PC-3 (cell line): ENCODE results near the gene PKLR. TPM values are rescaled to one million over a fixed set of nuclear protein-coding genes. Genes with fewer than 3 reads are reported as not detected.
A peak's percentile ranks its signal among the peaks of the same experiment; 100 is the strongest.

ENCODE experiments used
- ATAC-seq: fragments of 200-7000 bp; cut with Tn5 transposase; 2 replicates; pipeline ENCODE4 v1.9.1; 2020; ENCODE audit warnings: mild to moderate bottlenecking, moderate library complexity
- BruUV-seq: library from RNA; stranded (reverse); fragments of 400-500 nt; replicated peaks from 2 replicates; lab custom pipeline; 2021; lab: Mats Ljungman, UMichigan
- CTCF ChIA-PET: fragments of 300-600 bp; sonication (Branson Sonifier 250); formaldehyde crosslinking; loops from one replicate; lab custom pipeline; 2022; ENCODE audit warnings: antibody characterized with exemption; lab: Charles Lee
- POLR2A ChIA-PET: fragments of 300-600 bp; sonication (Branson Sonifier 250); formaldehyde crosslinking; loops from one replicate; lab custom pipeline; 2022; ENCODE audit warnings: antibody characterized with exemption; ENCODE audit not compliant: unreplicated experiment; lab: Charles Lee
- DNase-seq: peaks from one replicate; pipeline ENCODE4 v3.0.0-alpha.2; 2015
- H2AFZ ChIP-seq: fragments of 300-600 bp; sonication (generic); 2 replicates; pipeline ENCODE4 v1.6.0; 2016; ENCODE audit warnings: antibody characterized with exemption, low read length
- H3F3A ChIP-seq: fragments of 300-600 bp; sonication (generic); one replicate; pipeline ENCODE4 v1.6.0; 2017; ENCODE audit warnings: antibody characterized with exemption, low read length, control low read depth, mild to moderate bottlenecking; ENCODE audit not compliant: unreplicated experiment
- H3K27ac ChIP-seq: fragments of 300-600 bp; sonication (generic); 2 replicates; pipeline ENCODE4 v1.5.1; 2016; ENCODE audit warnings: mild to moderate bottlenecking, low read length
- H3K27me3 ChIP-seq: fragments of 300-600 bp; sonication (generic); 2 replicates; pipeline ENCODE4 v1.6.1; 2016; ENCODE audit warnings: low read length, mixed read lengths
- H3K36me3 ChIP-seq: fragments of 300-600 bp; sonication (generic); 2 replicates; pipeline ENCODE4 v1.6.1; 2016; ENCODE audit warnings: low read depth, mixed run types, low read length, mixed read lengths
- H3K4me1 ChIP-seq: fragments of 300-600 bp; sonication (generic); 2 replicates; pipeline ENCODE4 v1.5.1; 2016; ENCODE audit warnings: low read length; ENCODE audit not compliant: insufficient read depth
- H3K4me2 ChIP-seq: fragments of 300-600 bp; sonication (generic); 2 replicates; pipeline ENCODE4 v1.6.0; 2016; ENCODE audit warnings: low read length
- H3K4me3 ChIP-seq: fragments of 300-600 bp; sonication (generic); 2 replicates; pipeline ENCODE4 v1.5.1; 2016; ENCODE audit warnings: mild to moderate bottlenecking, low read length, mixed read lengths
- H3K79me2 ChIP-seq: fragments of 300-600 bp; sonication (generic); 2 replicates; pipeline ENCODE4 v1.6.1; 2017; ENCODE audit warnings: low read length, mixed read lengths
- H3K9ac ChIP-seq: fragments of 300-600 bp; sonication (generic); 2 replicates; pipeline ENCODE4 v1.6.0; 2016; ENCODE audit warnings: mild to moderate bottlenecking, low read length
- H3K9me2 ChIP-seq: fragments of 300-600 bp; sonication (generic); replicated peaks from 2 replicates; pipeline ENCODE4 v1.6.1; 2016; ENCODE audit warnings: mixed run types, low read length, mixed read lengths
- H3K9me3 ChIP-seq: fragments of 300-600 bp; sonication (generic); 2 replicates; pipeline ENCODE4 v1.6.1; 2016; ENCODE audit warnings: low read length, mixed read lengths
- H4K20me1 ChIP-seq: fragments of 300-600 bp; sonication (generic); 2 replicates; pipeline ENCODE4 v1.6.1; 2016; ENCODE audit warnings: low read length, mixed read lengths
- EZH2 ChIP-seq: fragments of 300-600 bp; sonication (generic); IDR thresholded peaks from one replicate; pipeline ENCODE4 v1.6.1; 2017; ENCODE audit warnings: antibody characterized with exemption, mild to moderate bottlenecking, low read length; ENCODE audit not compliant: unreplicated experiment
- EZH2phosphoT487 ChIP-seq: fragments of 300-600 bp; sonication (generic); IDR thresholded peaks from 2 replicates; pipeline ENCODE4 v1.6.1; 2018; ENCODE audit warnings: mild to moderate bottlenecking, antibody characterized with exemption, low read length, borderline replicate concordance
- intact Hi-C: fragments of 100-400 bp; cut with micrococcal nuclease; formaldehyde crosslinking; loops from 2 replicates; pipeline ENCODE4 v1.9.0; 2023
- total RNA-seq: library from RNA; depleted of rRNA; stranded (reverse); fragments of >200 nt; gene quantifications from 2 replicates; pipeline ENCODE4 v1.2.3, GENCODE V29; 2014
- TF ChIP-seq, protein P1 (sequence below): fragments of 300-600 bp; sonication (generic); conservative IDR thresholded peaks from 2 replicates; pipeline ENCODE4 v1.5.1; 2017; ENCODE audit warnings: antibody characterized with exemption, low read depth, mild to moderate bottlenecking, low read length

PKLR gene
- total RNA-seq, 1 experiment from 2014 or later, result not detected

DNA sequence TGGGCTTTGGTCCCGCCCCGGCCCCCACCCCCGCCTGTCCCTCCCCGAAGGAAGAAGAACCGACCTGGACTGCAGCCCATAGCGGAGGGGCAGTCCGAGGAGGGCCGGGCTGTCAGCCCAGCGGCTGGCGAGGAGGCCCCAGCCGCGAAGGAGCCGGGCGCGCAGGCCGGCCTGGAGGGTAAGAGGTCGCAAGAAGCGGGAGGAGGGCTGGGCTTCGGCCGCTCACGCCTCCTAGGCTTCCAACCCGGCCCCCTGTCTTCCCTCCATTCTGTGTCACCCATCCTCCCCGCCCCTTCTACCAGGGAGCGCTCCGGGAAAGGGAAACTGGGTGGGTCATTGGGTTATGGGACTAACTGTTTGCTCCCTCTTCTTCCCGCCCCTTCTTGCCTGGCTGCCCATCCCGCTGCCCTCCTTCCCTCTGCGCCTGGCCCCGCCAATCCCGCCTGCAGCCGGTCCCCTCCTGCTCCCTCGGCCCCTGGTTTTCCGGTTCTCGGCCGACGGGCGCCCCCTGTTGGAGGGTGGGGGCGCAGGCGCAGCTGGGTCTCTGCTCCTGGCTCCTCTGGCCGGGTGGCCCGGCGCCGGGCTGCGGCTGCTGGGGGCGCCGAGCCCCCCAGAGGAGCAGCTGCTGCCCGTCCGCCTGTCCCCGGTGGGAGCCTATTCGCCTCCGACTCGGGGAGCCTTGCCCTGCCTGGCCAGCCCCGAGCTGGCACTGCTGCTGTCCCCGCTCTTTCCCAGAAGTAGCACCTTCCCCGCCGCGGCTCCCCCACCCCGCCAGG is 21.9 kb upstream of the PKLR start:
- Histone ChIP-seq H3K4me3 (peak overlapping the region; percentile 80), H3K9me3 (no peaks in the 10 kb centered on the region), H3K4me2 (peak overlapping the region; percentile 93), H2AFZ (peak overlapping the region; percentile 92), H4K20me1 (no peaks in the 10 kb centered on the region), H3K79me2 (peaks cover 29% of the 10 kb centered on the region), H3K36me3 (peaks cover 22% of the 10 kb centered on the region), H3K27ac (peak overlapping the region; percentile 83), H3K27me3 (no peaks in the 10 kb centered on the region), H3K9me2 (no peaks in the 10 kb centered on the region), H3F3A (no peaks in the 10 kb centered on the region), H3K4me1 (peaks cover 21% of the 10 kb centered on the region), H3K9ac (peak overlapping the region; percentile 84)
- CTCF ChIA-PET, result interaction anchor here (0.7 to 1.7 kb wide), 6 partner anchors 46 to 181 kb away, joined by 3 to 14 read pairs (median 4); partner anchors contain the start of genes CLK2 and HCN3
- intact Hi-C loops, result loop anchor here (1.0 kb wide), 4 partner anchors 15 to 325 kb away; partner anchors contain the start of genes ENTREP3, FDPS and HCN3
- peak; percentile 40 for ATAC-seq
- POLR2A ChIA-PET, result interaction anchor here (0.6 to 1.3 kb wide), 7 partner anchors 46 to 130 kb away, joined by 3 to 6 read pairs (median 3); partner anchors contain the start of genes CLK2, ENTREP3, HCN3 and SCAMP3
- no TSS peak for BruUV-seq
- DNase-seq, result peak; percentile 95
- TF ChIP-seq EZH2 (no peak), EZH2phosphoT487 (no peak)
- TF ChIP-seq, protein P1, sequence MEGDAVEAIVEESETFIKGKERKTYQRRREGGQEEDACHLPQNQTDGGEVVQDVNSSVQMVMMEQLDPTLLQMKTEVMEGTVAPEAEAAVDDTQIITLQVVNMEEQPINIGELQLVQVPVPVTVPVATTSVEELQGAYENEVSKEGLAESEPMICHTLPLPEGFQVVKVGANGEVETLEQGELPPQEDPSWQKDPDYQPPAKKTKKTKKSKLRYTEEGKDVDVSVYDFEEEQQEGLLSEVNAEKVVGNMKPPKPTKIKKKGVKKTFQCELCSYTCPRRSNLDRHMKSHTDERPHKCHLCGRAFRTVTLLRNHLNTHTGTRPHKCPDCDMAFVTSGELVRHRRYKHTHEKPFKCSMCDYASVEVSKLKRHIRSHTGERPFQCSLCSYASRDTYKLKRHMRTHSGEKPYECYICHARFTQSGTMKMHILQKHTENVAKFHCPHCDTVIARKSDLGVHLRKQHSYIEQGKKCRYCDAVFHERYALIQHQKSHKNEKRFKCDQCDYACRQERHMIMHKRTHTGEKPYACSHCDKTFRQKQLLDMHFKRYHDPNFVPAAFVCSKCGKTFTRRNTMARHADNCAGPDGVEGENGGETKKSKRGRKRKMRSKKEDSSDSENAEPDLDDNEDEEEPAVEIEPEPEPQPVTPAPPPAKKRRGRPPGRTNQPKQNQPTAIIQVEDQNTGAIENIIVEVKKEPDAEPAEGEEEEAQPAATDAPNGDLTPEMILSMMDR, result peak; percentile 92

DNA sequence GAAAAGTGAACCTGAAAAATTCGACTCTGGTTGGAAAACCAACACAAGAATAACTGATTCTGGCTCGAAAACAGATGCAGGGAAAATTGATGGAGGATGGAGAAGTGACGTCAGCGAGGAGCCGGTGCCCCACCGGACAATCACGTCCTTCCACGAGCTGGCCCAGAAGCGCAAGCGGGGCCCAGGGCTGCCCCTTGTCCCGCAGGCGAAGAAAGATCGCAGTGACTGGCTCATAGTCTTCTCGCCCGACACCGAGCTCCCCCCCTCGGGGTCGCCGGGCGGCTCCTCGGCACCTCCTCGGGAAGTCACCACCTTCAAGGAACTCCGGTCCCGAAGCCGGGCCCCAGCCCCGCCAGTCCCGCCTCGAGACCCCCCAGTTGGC is 21.3 kb upstream of the PKLR start:
- H3F3A ChIP-seq, result no peaks in the 10 kb centered on the region
- TF ChIP-seq EZH2phosphoT487 (no peak), EZH2 (no peak)
- TF ChIP-seq, protein P1, result no peak
- no peaks in the 10 kb centered on the region for H3K27me3 ChIP-seq
- no peaks in the 10 kb centered on the region for H3K9me2 ChIP-seq
- no peaks in the 10 kb centered on the region for H3K9me3 ChIP-seq
- BruUV-seq, result no TSS peak
- ChIA-PET CTCF (interaction anchor here (0.6 to 1.7 kb wide), 4 partner anchors 44 to 76 kb away, joined by 3 to 14 read pairs (median 3); partner anchors contain the start of gene CLK2), POLR2A (interaction anchor here (0.6 to 0.9 kb wide), 2 partner anchors 61 to 129 kb away, joined by 3 read pairs; partner anchors contain the start of gene SCAMP3)
- peak overlapping the region; percentile 93 for H3K4me2 ChIP-seq
- peak overlapping the region; percentile 84; the same call in 1 of the 2 replicates for H3K9ac ChIP-seq
- H2AFZ ChIP-seq, result peak overlapping the region; percentile 92; the same call in 1 of the 2 replicates
- peaks cover 21% of the 10 kb centered on the region for H3K4me1 ChIP-seq
- H3K4me3 ChIP-seq, result peak overlapping the region; percentile 80
- DNase-seq, result peak; percentile 30
- H4K20me1 ChIP-seq, result no peaks in the 10 kb centered on the region
- H3K36me3 ChIP-seq, result peaks cover 18% of the 10 kb centered on the region
- ATAC-seq, result no peak
- peaks cover 29% of the 10 kb centered on the region for H3K79me2 ChIP-seq
- no peak overlapping the region for H3K27ac ChIP-seq
- intact Hi-C loops, result no loop called here
